Bronchial epithelial cell (primary cell): Measurements from ENCODE around the gene RNF213. TPM values are rescaled to one million over a fixed set of nuclear protein-coding genes. Genes with fewer than 3 reads are reported as not detected.

Experiments used
- DNase-seq: peaks from one replicate; pipeline ENCODE4 v3.0.0-alpha.2; 2010; ENCODE audit warnings: low read depth
- FAIRE-seq: peaks from 2 replicates; lab custom pipeline; 2011; peaks lifted over from hg19 to GRCh38; lab: Jason Lieb, UNC
- H3K27me3 ChIP-seq: 2 replicates; pipeline ENCODE4 v1.5.1; 2011; ENCODE audit warnings: low read length; ENCODE audit not compliant: control insufficient read depth, insufficient read depth
- H3K36me3 ChIP-seq: 2 replicates; pipeline ENCODE4 v1.5.1; 2011; ENCODE audit warnings: low read length; ENCODE audit not compliant: control insufficient read depth, insufficient read depth
- H3K4me3 ChIP-seq: 2 replicates; pipeline ENCODE4 v1.5.1; 2011; ENCODE audit warnings: mild to moderate bottlenecking, low read depth, low read length, control low read depth
- CTCF ChIP-seq: IDR thresholded peaks from 2 replicates; pipeline ENCODE4 v1.5.1; 2011; ENCODE audit warnings: mild to moderate bottlenecking, moderate library complexity, low read length, control low read depth, inconsistent platforms; ENCODE audit not compliant: insufficient read depth, severe bottlenecking
- total RNA-seq: library from RNA; depleted of rRNA; stranded (reverse); fragments of >200 nt; gene quantifications from 2 replicates; pipeline ENCODE4 v1.2.1, GENCODE V29; 2014

The RNF213 gene
- total RNA-seq, 1 donor from 2014 or later, result 41.3 TPM

GRCh38 chr17:80315517-80316182 lies 55.0 kb downstream of the RNF213 start:
- H3K36me3 ChIP-seq, result peaks cover 20% of the 10 kb centered on the region
- DNase-seq, result no peak
- no peak for FAIRE-seq
- H3K4me3 ChIP-seq, result no peak overlapping the region
- H3K27me3 ChIP-seq, result no peaks in the 10 kb centered on the region
- TF ChIP-seq CTCF, result no peak

GRCh38 chr17:80316431-80316830 lies 55.8 kb downstream of the RNF213 start:
- H3K4me3 ChIP-seq, result no peak overlapping the region
- no peaks in the 10 kb centered on the region for H3K27me3 ChIP-seq
- DNase-seq, result no peak
- no peak for TF ChIP-seq CTCF
- FAIRE-seq, result no peak
- H3K36me3 ChIP-seq, result peaks cover 17% of the 10 kb centered on the region

- peaks cover 15% of the 10 kb centered on the region for H3K36me3 ChIP-seq
- no peak for FAIRE-seq
- TF ChIP-seq CTCF, result no peak
- H3K4me3 ChIP-seq, result no peak overlapping the region
- no peak for DNase-seq
- no peaks in the 10 kb centered on the region for H3K27me3 ChIP-seq
Measured at GRCh38 chr17:80316927-80317705, 56.5 kb downstream of the RNF213 start.

GRCh38 chr17:80317706-80317980 lies 57.0 kb downstream of the RNF213 start:
- DNase-seq, result no peak
- no peak overlapping the region for H3K4me3 ChIP-seq
- no peaks in the 10 kb centered on the region for H3K27me3 ChIP-seq
- peaks cover 13% of the 10 kb centered on the region for H3K36me3 ChIP-seq
- no peak for FAIRE-seq
- TF ChIP-seq CTCF, result no peak

- DNase-seq, result no peak
- no peak for FAIRE-seq
- no peak for TF ChIP-seq CTCF
- H3K4me3 ChIP-seq, result no peak overlapping the region
- peaks cover 8% of the 10 kb centered on the region for H3K36me3 ChIP-seq
- no peaks in the 10 kb centered on the region for H3K27me3 ChIP-seq
Measured at GRCh38 chr17:80318166-80318565, 57.5 kb downstream of the RNF213 start.
